NK-92 (cell line): ENCODE data around the gene PIK3R2.
"Not testable (repeated sequence)": the region's sequence is repeated elsewhere in the genome, so short reads cannot be mapped to it uniquely, and the experiment has no call there.

Experiments used
- DNase-seq: peaks from one replicate; lab custom pipeline; 2025; ENCODE audit not compliant: unreplicated experiment; lab: John Stamatoyannopoulos, UW

Gene PIK3R2

DNA sequence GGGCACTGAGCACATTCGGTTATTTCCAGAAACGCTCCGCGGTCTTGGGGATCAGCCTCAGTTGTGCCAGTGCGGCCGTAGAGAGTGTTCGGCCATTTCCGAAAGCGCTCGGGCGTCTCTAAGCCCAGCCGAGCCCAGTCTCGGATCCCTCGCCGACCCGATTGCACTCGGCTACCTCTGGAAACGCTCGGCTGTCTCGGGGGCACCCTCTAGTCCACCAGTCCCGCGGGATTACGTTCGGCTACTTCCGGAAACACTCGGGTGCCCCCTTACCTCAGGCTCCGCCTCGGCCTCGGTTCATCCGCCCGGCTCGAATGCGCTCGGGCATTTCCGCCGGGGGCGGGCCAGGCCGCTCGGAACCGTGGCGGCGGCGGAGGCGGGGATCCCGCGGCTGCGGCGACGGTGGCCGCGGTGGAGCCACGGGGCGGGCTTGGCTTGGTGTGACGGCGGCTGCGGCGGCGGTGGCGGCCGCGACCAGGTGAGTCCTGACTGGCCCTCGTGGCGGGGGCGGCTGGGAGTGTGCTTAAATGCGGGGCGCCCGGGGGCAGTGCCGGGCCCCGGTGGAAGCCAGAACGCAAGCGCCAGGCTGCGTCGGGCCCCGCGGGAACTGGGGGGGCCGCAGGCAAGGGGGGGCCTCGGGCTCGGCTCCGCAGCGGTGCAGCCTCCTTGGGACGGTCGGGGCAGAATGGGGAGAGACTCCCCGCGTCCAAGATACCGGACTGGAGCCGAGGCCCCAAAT lies at the start of gene PIK3R2:
PIK3R2 (plus strand) TSS at position 347 of the 739 bp plus-strand sequence. CDS start 2,717 bp downstream, outside the sequence.
- DNase-seq, result peak; percentile 98

DNA sequence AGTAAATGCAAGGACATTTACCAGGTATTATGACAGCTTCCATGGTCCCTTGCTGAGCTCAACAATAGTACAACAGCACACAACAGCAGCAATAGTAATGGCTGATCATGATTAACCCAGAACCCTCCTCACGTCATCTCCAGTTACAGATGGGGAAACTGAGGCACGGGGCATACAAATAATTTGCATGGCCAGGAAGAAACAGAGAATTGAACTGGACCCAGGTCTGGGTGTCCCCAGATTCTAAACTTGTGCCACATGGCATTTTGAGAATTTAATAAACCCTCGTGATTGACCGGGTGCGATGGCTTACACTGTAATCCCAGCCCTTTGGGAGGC lies 48.2 kb upstream of the PIK3R2 start:
- no peak for DNase-seq

DNA sequence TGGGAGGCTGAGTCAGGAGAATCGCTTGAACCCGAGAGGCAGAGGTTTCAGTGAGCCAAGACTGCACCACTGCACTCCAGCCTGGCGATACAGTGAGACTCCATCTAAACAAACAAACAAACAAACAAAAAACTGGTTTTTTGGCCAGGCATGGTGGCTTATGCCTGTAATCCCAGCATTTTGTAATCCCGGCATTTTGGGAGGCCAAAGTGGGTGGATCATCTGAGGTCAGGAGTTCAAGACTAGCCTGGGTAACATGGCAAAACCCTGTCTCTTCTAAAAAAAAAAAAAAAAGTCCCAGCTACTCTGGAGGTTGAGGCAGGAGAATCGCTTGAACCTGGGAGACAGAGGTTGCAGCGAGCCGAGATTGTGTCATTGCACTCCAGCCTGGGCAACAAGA lies 47.7 kb upstream of the PIK3R2 start:
- DNase-seq, result not testable (repeated sequence)

DNA sequence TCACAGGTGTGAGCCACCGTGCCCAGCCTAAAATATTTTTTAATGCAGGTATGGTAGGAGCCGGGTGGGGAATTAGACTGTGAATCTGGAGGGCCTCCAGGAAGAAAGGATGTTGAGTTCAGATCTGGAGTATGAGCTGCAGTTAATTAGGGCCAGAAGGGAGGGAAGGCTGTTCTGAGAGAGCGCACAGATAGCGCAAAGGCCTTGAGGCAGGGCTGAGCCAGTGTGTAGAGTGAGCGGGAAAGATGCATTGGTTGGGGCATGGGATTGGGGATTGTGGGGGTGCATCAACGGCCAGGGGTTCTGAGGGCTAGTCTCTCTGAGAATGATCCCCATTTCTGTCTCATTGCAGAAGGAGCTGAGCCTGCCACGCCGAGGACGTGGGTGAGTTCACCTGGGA lies 45.7 kb upstream of the PIK3R2 start:
- DNase-seq, result no peak

DNA sequence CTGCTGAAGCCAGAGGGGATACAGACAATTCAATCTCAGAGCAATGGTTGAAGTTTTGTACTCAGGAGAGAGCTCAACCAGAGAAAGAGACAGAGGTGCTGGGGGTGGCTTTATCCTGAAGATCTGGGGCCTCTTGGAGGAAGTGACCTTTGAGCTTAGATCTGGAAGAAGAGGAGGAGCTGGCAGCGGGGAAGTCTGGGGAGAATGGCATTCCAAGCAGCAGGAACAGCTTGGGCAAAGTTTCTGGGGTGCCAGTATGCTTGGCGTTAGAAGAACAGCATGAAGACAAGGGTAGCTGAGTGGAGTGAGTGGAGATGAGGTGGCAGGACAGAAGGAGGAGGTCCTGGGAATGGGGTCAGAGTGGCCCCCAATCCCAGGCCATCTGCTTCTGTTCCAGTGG lies 44.1 kb upstream of the PIK3R2 start:
- DNase-seq, result no peak

DNA sequence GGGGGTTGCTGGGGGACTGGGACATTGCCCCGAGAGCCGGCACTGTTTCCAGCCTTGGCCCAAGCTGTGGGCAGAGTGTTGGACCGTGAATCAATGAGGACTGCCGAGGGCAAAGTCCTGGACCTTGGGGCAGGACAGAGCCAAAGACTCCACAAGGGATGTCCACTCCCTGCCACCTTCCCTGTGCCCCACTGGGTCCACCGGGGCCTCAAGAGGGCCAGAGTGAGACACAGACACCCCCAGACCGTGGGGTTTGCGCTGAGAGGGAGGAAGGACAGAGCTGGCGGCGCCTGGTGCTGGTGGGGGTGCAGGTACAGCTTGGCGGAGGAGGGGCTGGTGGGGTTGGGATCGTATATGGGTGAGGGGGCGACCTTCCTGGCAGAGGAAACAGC lies 43.6 kb upstream of the PIK3R2 start:
- no peak for DNase-seq

DNA sequence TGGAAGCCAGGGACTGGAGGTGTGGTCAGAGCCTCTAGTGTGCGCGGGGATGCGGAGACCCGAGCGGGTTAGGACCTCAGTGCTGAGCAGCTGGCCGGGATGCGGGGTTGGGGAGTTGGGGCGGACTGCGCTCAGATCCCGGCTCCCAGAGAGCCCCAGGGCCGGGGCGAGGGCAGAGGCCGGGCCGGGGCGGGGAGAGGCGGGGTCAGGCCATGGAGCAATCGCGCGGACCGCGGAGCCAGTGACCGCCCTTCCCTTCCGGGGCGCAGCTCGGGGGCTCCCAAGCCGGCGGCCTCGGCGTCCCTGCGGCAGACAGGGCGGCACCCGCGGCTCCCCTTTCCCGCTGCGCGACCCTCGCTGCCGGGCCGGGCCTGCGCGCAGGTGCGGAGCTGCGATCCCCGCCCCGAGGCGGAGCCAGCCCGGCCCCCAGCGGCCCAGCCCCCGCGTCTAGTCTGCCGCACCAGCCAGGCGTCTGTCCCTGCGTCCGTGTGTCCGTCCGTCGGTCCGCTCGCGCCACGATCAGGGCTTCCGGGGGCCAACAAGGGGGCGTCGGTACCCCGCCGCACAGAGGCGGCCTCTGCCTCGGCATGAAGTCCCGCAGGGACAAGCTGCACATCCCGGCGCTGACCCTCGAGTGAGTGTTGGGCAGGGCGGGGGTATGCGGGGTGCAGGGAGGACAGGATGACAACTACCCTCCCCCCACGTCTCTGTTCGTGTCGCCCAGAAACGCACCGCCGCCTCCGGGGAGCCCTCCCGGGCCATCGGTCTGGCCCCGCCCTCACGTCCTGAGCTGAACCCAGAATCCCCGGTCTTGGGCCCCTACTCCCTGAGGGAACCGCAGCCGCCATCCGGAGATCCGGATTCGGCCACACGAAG lies 43.0 kb upstream of the PIK3R2 start:
- no peak for DNase-seq

DNA sequence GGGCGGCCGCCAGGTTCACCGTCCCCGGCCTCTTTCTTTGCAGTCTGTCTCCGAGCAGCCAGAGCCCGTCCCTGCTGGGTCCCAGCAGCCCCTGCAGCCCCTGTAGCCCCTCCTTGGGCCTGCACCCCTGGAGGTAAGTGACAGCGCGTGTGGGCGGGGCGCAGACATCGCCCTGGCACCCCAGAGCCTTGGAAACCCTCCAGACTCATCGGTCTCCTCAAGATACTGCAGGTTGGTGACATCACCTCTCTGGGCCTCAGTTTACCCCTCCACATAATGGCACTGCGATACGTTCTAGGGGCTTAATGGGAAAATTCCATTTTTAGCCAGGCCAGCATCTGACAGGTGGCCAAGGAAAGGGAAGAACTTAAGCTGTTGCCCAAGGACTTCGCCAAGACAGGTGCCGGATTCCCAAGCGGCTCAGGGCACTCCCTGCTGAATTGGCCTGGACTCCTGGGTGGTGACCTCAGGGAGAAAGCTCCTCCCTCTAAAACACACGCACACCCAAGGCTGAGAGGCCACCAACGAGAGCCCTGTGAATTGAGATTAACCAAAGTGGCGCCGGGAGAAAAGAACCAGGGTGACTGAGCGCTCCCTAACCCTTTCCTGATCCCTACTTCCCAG lies 42.2 kb upstream of the PIK3R2 start:
- DNase-seq, result no peak

DNA sequence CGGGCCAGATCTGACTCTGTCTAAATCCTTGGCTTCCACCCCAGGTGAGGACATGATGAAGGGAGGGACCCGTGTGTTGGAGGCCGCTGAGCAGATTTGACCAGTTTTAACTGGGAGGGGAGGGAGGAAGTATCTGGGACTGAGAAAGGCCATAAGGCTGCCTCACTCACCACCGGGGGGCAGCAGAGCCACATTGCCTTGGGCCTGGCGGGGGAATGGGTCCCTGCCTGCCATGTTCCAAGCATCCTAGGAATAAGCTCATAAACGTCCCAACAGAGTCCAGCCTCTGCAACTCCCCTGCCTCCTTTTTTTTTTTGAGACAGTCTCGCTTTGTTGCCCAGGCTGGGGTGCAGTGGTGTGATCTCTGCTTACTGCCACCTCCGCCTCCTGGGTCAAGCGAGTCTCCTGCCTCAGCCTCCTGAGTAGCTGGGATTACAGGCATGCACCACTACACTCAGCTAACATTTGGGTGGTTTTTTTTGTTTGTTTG lies 39.9 kb upstream of the PIK3R2 start:
- DNase-seq, result no peak

DNA sequence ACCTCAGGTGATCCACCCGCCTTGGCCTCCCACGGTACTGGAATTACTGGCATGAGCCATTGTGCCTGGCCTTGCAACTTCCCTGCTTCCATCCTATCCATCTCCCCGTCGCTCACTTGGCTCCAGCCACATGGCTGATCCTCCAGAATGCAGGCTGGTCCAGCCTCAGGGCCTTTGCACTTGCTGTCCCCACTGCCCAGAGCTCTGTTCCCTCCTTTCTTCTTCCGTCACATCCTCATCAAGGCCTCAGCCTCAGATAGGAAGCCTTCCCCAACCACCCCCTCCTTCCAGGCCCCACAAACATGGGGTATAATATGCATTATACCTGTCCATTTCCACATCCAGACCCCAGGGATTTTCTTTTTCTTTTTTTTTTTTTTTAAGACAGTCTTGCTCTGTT lies 39.1 kb upstream of the PIK3R2 start:
- DNase-seq, result no peak

DNA sequence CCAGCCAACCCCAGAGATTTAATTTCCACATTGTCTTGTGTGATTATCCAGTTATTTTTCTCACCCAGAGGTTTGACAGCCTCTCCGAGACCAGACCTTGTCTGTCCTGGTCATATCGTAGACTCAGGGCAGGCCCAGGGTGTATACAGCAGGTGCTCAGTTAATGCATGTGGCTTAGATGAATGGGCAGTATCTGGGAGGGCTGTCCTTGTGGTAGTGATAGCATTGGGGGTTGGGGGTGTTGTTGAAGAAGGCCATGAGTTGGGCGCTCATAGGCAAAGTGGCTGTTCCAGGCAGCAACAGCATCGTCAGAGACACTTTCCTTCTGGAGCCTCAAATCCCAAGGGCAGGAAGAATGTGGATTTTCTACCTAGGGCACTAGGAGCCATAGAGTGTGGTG lies 38.5 kb upstream of the PIK3R2 start:
- DNase-seq, result no peak

DNA sequence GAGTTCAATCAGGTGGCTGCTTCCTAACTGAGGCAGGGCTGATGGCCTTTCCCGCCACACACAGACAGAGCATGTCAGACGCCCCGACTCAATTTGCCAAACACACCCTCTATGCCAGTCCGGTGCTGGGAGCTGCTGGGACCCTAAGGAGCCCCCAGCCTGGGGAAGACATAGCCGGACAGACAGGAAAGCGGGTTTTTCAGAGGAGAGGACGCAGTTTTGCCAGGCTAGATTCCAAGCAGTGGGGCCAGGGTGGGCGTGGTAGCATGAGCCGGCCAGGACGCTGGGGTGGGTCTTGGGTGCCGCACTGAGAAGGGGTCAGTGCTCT lies 35.6 kb upstream of the PIK3R2 start:
- DNase-seq, result no peak

DNA sequence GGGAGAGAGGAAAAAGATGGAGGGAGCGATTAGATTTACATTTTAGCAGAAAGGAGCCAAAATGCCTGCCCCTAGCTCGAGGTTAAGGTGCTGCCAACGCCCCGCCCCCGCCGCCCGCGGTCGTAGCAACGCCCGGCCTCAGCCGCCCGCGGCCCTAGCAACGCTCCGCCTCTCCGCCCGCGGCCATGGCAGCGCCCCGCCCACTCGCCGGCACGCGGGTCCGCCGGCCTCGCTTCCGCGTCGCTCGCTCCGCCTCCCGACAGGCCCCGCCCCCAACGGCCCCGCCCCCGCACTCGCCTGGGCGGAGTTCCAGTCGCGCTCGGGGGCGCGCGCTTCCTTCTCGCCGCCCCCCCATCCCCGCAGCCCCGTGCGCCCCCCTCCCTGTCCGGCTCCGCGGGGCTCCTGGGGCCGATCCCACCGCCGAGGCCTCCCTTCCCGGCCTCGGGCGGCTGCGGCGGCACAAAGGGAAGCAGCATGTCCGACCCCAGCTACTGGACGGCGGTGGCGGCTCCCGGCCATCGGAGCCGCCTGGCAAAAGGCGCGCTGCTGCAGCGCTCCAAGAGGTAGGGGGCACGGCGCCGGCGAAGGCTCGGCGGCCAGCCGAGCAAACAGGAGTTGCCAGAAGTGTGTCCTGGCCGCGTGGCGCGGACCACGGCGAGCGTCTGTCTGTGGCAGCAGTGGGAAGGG lies 35.1 kb upstream of the PIK3R2 start:
- peak; percentile 49 for DNase-seq

DNA sequence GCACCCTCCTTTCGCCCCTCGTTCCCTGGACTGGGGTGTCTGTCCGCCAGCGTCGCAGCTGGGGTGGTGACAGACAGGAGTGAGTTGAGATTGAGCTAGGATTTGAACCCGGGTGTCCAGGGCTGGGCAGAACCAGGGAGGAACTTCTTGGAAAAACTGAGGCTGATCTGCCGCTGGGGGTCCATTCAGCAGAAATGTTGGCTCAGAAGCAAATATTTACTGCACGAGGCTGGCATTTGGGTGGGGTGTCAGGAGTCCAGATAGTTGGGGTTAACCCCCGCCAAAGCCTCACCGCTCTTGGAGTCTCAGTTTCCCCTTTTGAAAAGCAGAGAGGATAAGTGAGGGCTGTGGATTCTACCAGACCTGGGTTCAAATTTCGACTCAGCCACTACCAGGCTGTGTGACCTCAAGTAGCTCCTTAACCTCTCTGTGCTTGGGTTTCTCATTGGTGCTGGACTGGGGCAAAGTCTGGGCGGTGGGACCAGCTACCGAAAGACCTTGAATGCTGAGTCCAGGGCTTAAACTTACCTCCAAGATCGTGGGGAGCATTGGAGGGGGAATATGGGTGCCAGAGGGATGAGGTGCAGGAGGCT lies 34.4 kb upstream of the PIK3R2 start:
- no peak for DNase-seq

DNA sequence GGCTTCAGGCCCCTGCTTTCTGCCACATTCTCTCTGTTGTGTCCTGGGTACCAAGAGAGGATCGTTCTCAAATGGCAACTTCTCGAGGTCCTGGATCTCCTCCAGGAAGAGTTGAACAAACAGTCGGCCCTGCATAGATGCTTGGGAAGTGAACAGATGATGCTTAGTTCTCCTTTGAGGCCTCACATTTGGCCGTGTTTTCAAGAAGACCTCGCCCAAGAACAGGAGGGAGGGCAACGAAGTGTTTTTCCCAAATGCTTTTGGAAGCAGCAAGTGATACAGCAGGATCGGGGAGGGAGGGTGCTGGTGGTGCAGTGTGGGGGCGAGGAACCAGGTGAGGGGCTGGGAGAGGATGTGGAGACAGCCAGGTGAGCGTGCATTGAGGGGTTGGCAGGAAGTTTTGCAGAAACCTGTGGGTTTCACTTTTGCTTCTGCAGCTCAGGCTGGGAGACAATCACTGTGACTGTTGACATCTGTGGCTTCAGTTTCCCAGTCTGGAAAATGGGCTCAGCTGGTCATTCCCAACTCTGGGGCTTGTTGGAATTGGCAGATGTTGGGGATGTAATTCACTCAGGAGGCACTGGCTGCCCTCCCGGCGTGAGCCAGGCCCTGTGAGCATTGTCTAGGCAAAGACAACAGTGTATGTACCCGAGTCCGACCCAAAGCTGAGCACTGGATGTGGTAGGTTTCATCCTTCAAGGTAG lies 33.8 kb upstream of the PIK3R2 start:
- no peak for DNase-seq

DNA sequence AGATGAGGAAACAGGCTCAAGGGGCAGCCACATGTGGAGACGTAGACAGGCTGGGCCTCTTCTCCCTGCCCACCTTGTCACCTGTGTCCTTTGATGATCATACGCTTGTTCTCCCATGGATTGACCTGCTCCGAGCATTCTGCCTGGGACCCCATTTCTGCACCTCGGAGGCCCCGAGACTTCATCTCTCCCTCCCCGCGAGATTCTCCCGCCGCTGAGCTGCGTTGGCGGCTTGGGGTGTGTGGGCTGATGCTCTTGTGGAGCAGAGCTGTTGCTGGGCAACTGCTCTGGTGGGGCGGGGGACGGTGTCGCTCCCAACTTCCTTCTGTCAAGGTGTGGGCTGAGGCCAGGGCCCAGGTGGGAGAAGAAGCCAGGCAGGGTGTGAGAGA lies 33.3 kb upstream of the PIK3R2 start:
- no peak for DNase-seq

DNA sequence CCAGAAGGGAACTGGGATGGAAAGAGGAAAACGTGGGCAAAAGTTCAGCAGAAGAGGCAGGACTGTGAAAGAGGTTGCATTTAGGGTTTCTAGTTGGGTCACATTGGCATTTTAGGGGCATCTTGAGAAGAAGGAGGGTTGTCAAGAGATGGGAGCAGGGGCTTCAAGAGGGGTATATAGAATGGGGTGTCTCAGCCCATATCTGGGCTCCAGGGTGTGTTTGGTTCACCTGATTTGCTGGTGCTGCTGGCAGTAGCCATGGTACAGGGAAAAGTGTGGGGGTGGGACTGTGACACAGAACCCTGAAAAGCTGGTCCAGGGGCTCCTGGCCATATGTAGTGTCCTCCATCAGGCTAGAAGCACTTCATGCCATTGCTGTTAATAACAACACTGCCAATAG lies 32.8 kb upstream of the PIK3R2 start:
- no peak for DNase-seq

DNA sequence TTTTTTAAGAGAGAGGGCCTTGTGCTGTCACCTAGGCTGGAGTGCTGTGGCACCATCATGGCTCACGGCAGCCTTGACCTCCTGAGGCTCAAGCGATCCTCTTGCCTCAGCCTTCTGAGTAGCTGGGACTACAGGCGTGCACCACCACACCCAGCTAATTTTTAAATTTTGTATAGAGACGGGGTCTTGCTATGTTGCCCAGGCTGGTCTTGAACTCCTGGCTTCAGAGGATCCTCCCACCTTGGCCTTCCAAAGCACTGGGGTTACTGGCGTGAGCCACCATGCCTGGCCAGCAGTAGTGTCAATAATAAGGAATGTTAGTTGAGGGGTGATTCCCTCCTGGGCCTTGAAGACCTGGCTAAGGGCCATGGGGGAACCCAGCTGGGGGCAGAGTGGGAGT lies 31.8 kb upstream of the PIK3R2 start:
- DNase-seq, result no peak

DNA sequence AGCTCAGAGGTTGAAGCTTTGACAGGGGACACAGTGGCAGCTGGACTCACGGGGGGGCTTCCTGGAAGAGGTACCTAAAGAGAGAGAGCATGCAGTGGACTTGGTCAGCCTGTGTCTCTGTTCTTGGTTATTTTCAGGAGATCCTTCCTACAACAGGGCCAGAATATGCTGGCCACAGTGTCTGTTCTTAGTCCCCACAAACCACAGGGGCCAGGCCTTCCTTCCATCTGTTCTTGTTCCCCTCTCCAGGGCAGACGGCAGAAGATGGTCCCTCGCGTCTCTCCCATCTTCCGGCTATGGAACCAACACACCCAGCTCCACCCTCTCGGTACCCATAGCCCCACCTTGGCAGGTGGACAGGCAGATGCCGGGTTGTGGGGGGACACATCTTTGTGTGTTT lies 30.5 kb upstream of the PIK3R2 start:
- DNase-seq, result no peak
